Large intestine (tissue), 3 donors: Measurements from ENCODE around the gene GPM6B. TPM values are rescaled to one million over a fixed set of nuclear protein-coding genes. Genes with fewer than 3 reads are reported as not detected.

ENCODE experiments used
- DNase-seq, 2 donors: peaks; one replicate each; pipeline versions ENCODE4 v3.0.0 to v3.0.0-alpha.2; 2013
- H3K27ac ChIP-seq: one replicate; pipeline ENCODE4 v1.5.1; 2013; ENCODE audit warnings: low read length
- H3K27me3 ChIP-seq: 2 replicates; pipeline ENCODE4 v1.6.1; 2013; ENCODE audit warnings: low read length; ENCODE audit not compliant: control insufficient read depth, insufficient read depth
- H3K36me3 ChIP-seq: 2 replicates; pipeline ENCODE4 v1.6.1; 2013; ENCODE audit warnings: low read length; ENCODE audit not compliant: control insufficient read depth, insufficient read depth
- H3K4me1 ChIP-seq: one replicate; pipeline ENCODE4 v1.6.1; 2013; ENCODE audit warnings: low read length; ENCODE audit not compliant: control insufficient read depth, insufficient read depth
- H3K4me3 ChIP-seq: one replicate; pipeline ENCODE4 v1.5.1; 2013; ENCODE audit warnings: low read length
- H3K9me3 ChIP-seq: one replicate; pipeline ENCODE4 v1.6.1; 2013; ENCODE audit warnings: mild to moderate bottlenecking, low read depth, low read length, moderate library complexity; ENCODE audit not compliant: control insufficient read depth
- WGBS: methylation state at CpG from one replicate; pipeline ENCODE4 v1.1.5; 2013; ENCODE audit warnings: low lambda C conversion rate; ENCODE audit not compliant: insufficient coverage; 5-methylcytosine and 5-hydroxymethylcytosine counted together
- polyA plus RNA-seq: library from polyadenylated mRNA; unstranded; fragments of 120-200 nt; gene quantifications from one replicate; pipeline ENCODE4 v1.2.1, GENCODE V29; 2013

The GPM6B gene
- polyA plus RNA-seq, 1 donor, result 11.5 TPM

DNA sequence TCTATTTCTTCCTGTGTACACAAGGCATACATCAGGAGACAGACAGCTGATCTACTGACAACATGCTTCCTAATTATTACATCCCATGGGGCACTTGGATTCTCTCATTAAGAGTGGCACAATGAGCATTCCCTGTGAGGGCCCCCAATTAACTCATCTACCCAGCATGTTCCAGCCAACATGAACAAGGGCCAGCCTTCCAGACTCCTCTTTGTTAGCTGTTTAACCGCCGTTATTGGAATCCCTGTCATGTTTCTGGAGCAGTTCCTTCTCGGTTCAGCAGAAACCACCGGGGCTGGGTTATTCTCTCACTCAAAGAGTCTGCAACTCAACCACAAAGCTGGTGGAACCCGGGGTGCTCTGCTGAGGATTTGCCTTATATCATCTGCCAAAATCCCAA lies 9.9 kb upstream of the GPM6B start:
- Histone ChIP-seq H3K9me3 (no peaks in the 10 kb centered on the region), H3K36me3 (no peaks in the 10 kb centered on the region), H3K4me1 (no peaks in the 10 kb centered on the region), H3K27me3 (no peaks in the 10 kb centered on the region), H3K27ac (no peak overlapping the region), H3K4me3 (no peak overlapping the region)
- WGBS, result no CpG with 5 or more reads among the region's 5 CpGs
- DNase-seq, result no peak

- H3K9me3 ChIP-seq, result no peaks in the 10 kb centered on the region
- H3K4me1 ChIP-seq, result no peaks in the 10 kb centered on the region
- no peaks in the 10 kb centered on the region for H3K36me3 ChIP-seq
- H3K27ac ChIP-seq, result no peak overlapping the region
- no peaks in the 10 kb centered on the region for H3K27me3 ChIP-seq
- H3K4me3 ChIP-seq, result no peak overlapping the region
- no peak for DNase-seq
- WGBS, result no CpG with 5 or more reads among the region's 6 CpGs
Observed at GRCh38 chrX:13825178-13825762, 8.4 kb upstream of the GPM6B start.

DNA sequence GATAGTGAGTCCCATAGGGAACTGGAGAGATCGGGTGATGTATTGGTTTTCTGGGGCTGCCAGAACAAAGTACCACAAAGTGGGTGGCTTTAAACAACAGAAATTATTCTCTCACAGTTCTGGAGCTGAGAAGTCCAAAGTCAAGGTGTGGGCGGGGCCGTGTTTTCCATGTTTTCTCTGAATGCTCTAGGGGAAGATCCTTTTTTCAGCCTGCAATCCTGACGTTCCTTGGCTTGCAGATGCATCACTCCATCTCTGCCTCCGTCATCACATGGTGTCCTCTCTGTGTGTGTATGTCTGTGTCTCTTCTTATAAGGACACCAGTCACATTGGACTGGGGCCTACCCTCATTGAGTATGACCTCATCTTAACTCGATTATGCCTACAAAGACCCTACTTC lies 7.9 kb upstream of the GPM6B start:
- Histone ChIP-seq H3K4me3 (no peak overlapping the region), H3K4me1 (no peaks in the 10 kb centered on the region), H3K36me3 (no peaks in the 10 kb centered on the region), H3K27me3 (no peaks in the 10 kb centered on the region), H3K27ac (no peak overlapping the region), H3K9me3 (no peaks in the 10 kb centered on the region)
- no CpG with 5 or more reads among the region's 6 CpGs for WGBS
- DNase-seq, result peak in 1 of 2 donors; percentile 3

DNA sequence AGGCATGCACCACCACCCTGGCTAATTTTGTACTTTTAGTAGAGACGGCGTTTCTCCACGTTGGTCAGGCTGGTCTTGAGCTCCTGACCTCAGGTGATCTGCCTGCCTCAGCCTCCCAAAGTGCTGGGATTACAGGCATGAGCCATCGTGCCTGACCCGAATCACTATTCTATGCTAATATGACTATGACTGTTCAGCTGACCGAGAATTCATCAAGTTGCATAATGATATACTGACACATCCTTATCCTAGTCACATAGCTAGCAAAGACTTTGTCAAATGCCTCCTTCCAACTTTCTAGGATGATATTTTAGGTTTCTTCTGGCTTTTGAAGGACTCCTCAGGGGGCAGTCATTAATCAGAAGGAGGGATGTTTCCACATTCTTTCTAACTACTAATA lies 4.8 kb upstream of the GPM6B start:
- no peak for DNase-seq
- WGBS, result no CpG with 5 or more reads among the region's 6 CpGs
- Histone ChIP-seq H3K9me3 (no peaks in the 10 kb centered on the region), H3K4me3 (no peak overlapping the region), H3K27me3 (peaks cover 1% of the 10 kb centered on the region), H3K4me1 (no peaks in the 10 kb centered on the region), H3K27ac (no peak overlapping the region), H3K36me3 (no peaks in the 10 kb centered on the region)

- H3K36me3 ChIP-seq, result no peaks in the 10 kb centered on the region
- peaks cover 3% of the 10 kb centered on the region for H3K27me3 ChIP-seq
- no peaks in the 10 kb centered on the region for H3K9me3 ChIP-seq
- no CpG with 5 or more reads among the region's 6 CpGs for WGBS
- H3K4me1 ChIP-seq, result no peaks in the 10 kb centered on the region
- H3K27ac ChIP-seq, result no peak overlapping the region
- no peak overlapping the region for H3K4me3 ChIP-seq
- no peak for DNase-seq
Observed at GRCh38 chrX:13816176-13816575, 717 bp downstream of the GPM6B start.

- H3K27ac ChIP-seq, result no peak overlapping the region
- no peaks in the 10 kb centered on the region for H3K9me3 ChIP-seq
- no peak overlapping the region for H3K4me3 ChIP-seq
- no CpG with 5 or more reads among the region's 7 CpGs for WGBS
- peaks cover 3% of the 10 kb centered on the region for H3K27me3 ChIP-seq
- no peaks in the 10 kb centered on the region for H3K4me1 ChIP-seq
- no peaks in the 10 kb centered on the region for H3K36me3 ChIP-seq
- DNase-seq, result no peak
Observed at GRCh38 chrX:13815664-13816063, 1.2 kb downstream of the GPM6B start.

- H3K27ac ChIP-seq, result no peak overlapping the region
- DNase-seq, result no peak
Observed at GRCh38 chrX:13808865-13809264, 8.0 kb downstream of the GPM6B start.

GRCh38 chrX:13808293-13808692 lies 8.6 kb downstream of the GPM6B start:
- no peak for DNase-seq
- H3K27ac ChIP-seq, result no peak overlapping the region
- H3K27me3 ChIP-seq, result no peaks in the 10 kb centered on the region
- H3K9me3 ChIP-seq, result no peaks in the 10 kb centered on the region
- no peaks in the 10 kb centered on the region for H3K36me3 ChIP-seq
- H3K4me1 ChIP-seq, result no peaks in the 10 kb centered on the region
- H3K4me3 ChIP-seq, result no peak overlapping the region
- WGBS, result no CpG with 5 or more reads among the region's 4 CpGs

More at GRCh38 chrX:13808865-13809264, 8.0 kb downstream of the GPM6B start:
- no peaks in the 10 kb centered on the region for H3K4me1 ChIP-seq
- H3K9me3 ChIP-seq, result no peaks in the 10 kb centered on the region
- no peaks in the 10 kb centered on the region for H3K27me3 ChIP-seq
- no peaks in the 10 kb centered on the region for H3K36me3 ChIP-seq
- no peak overlapping the region for H3K4me3 ChIP-seq

- DNase-seq, result no peak
- no peaks in the 10 kb centered on the region for H3K9me3 ChIP-seq
- no peak overlapping the region for H3K27ac ChIP-seq
- no CpG with 5 or more reads among the region's 2 CpGs for WGBS
- no peaks in the 10 kb centered on the region for H3K36me3 ChIP-seq
- no peaks in the 10 kb centered on the region for H3K27me3 ChIP-seq
- H3K4me1 ChIP-seq, result no peaks in the 10 kb centered on the region
- no peak overlapping the region for H3K4me3 ChIP-seq
Observed at GRCh38 chrX:13805241-13805640, 11.7 kb downstream of the GPM6B start.

DNA sequence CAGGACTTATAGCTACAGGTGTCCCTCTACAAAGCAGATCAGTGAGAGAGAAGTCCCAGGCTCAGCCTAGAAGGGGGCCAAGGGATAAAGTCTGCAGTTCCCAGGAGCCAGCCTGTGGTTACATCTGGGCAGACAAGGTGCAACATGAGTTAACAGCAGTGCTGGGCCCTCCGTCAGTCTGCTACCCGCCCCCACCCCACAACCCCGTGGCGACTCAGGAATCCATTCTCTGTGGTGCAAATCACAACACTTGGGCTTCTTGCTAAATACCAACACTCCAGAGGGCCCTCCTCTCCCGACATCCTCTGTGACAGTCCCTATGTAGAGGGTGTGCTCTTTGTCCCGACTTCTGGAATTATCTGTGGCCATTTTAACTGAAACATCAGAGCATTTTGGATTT lies 13.8 kb downstream of the GPM6B start:
- Histone ChIP-seq H3K4me1 (no peaks in the 10 kb centered on the region), H3K4me3 (no peak overlapping the region), H3K27me3 (no peaks in the 10 kb centered on the region), H3K9me3 (no peaks in the 10 kb centered on the region), H3K27ac (no peak overlapping the region), H3K36me3 (no peaks in the 10 kb centered on the region)
- no CpG with 5 or more reads among the region's 6 CpGs for WGBS
- no peak for DNase-seq

DNA sequence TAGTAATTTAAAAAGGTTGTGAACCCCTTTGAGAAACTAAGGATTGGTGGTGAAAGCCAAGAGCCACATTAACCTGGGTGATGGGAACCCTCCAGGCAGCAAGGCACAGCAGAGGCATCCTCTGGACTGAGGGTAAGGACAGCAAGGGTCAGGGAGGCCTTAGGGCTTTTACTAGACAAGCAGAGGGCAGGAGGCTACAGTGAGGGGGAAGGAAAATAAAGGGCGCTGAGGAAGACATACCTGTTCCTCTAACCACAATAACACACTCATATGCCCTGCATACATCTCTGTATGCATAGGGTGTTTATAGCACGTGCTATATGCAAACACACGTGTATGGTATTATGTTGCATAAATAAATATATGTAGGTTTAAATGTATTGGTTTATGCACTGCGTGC lies 18.7 kb downstream of the GPM6B start:
- no peak overlapping the region for H3K27ac ChIP-seq
- WGBS, result no CpG with 5 or more reads among the region's 4 CpGs
- H3K36me3 ChIP-seq, result no peaks in the 10 kb centered on the region
- DNase-seq, result no peak
- no peaks in the 10 kb centered on the region for H3K4me1 ChIP-seq
- H3K4me3 ChIP-seq, result no peak overlapping the region
- no peaks in the 10 kb centered on the region for H3K27me3 ChIP-seq
- no peaks in the 10 kb centered on the region for H3K9me3 ChIP-seq
